ENCODE results near the gene ELMOD1.

GRCh38 chr11:107566569-107566968 lies 24.4 kb upstream of the ELMOD1 start:
- TF ChIP-seq TAF1 (IDR thresholded peaks at IDR 0.05; ENCODE audit: low read depth, low read length) (no peak), POLR2A (IDR thresholded peaks at IDR 0.05; ENCODE audit: low read depth, low read length) (no peak)
